Natural killer cell (primary cell): ENCODE measurements around the gene VPS26C. TPM values are rescaled to one million over a fixed set of nuclear protein-coding genes. Genes with fewer than 3 reads are reported as not detected.

ENCODE experiments used
- ATAC-seq, 3 donors: fragments of 150-1000 bp in 2 of 3; fragments of 200-7000 bp in 1 of 3; cut with Tn5 transposase; 1 replicate in 1 of 3; 2 replicates in 2 of 3; pipeline ENCODE4 v1.10.0; 2021; ENCODE audit warnings: mild to moderate bottlenecking in 2 of 3, moderate library complexity in 2 of 3
- DNase-seq, 2 donors: peaks; one replicate each; pipeline versions ENCODE4 v3.0.0 to v3.0.0-alpha.2; 2013 to 2021; ENCODE audit warnings: mixed read lengths in 1 of 2
- H3K27ac ChIP-seq: one replicate; pipeline ENCODE4 v1.5.1; 2013; ENCODE audit warnings: mild to moderate bottlenecking, low read length
- H3K27me3 ChIP-seq: one replicate; pipeline ENCODE4 v1.6.1; 2013; ENCODE audit warnings: low read length; ENCODE audit not compliant: control insufficient read depth, insufficient read depth
- H3K36me3 ChIP-seq: one replicate; pipeline ENCODE4 v1.6.1; 2013; ENCODE audit warnings: low read length; ENCODE audit not compliant: control insufficient read depth, insufficient read depth
- H3K4me1 ChIP-seq: one replicate; pipeline ENCODE4 v1.6.1; 2013; ENCODE audit warnings: low read length; ENCODE audit not compliant: control insufficient read depth, insufficient read depth
- H3K4me3 ChIP-seq: one replicate; pipeline ENCODE4 v1.5.1; 2013; ENCODE audit warnings: low read length
- H3K9me3 ChIP-seq: one replicate; pipeline ENCODE4 v1.6.1; 2013; ENCODE audit warnings: low read length; ENCODE audit not compliant: control insufficient read depth, insufficient read depth
- H3K27ac Mint-ChIP-seq, 2 donors: one replicate each; pipeline ENCODE4 v1.8.0; 2022; ENCODE audit warnings: mild to moderate bottlenecking in 2 of 2, mixed read lengths in 2 of 2, moderate library complexity in 1 of 2
- H3K27me3 Mint-ChIP-seq, 2 donors: one replicate each; pipeline ENCODE4 v1.8.0; 2022; ENCODE audit warnings: low read depth in 2 of 2, mixed read lengths in 2 of 2
- H3K36me3 Mint-ChIP-seq: one replicate; pipeline ENCODE4 v1.8.0; 2022; ENCODE audit warnings: mixed read lengths
- H3K4me1 Mint-ChIP-seq, 2 donors: one replicate each; pipeline ENCODE4 v1.8.0; 2022; ENCODE audit warnings: mixed read lengths in 2 of 2
- H3K4me3 Mint-ChIP-seq: one replicate; pipeline ENCODE4 v1.8.0; 2022; ENCODE audit warnings: mild to moderate bottlenecking, moderate library complexity, mixed read lengths
- H3K9me3 Mint-ChIP-seq, 2 donors: one replicate each; pipeline ENCODE4 v1.8.0; 2022; ENCODE audit warnings: mixed read lengths in 2 of 2
- WGBS: methylation state at CpG from one replicate; pipeline ENCODE4 v1.1.7; 2013; ENCODE audit warnings: missing lambda C conversion rate; ENCODE audit not compliant: insufficient coverage; 5-methylcytosine and 5-hydroxymethylcytosine counted together
- intact Hi-C: fragments of 100-400 bp; cut with micrococcal nuclease; formaldehyde crosslinking; loops from one replicate; pipeline ENCODE4 v1.14.2; 2022
- total RNA-seq, 4 donors: library from RNA; stranded (reverse); fragments of 120-200 nt in 1 of 4; gene quantifications; one replicate each; pipeline versions ENCODE4 v1.2.3 to v1.2.4, GENCODE V29; 2013 to 2022
- TF ChIP-seq, protein P1 (sequence below): fragments of 200-600 bp; IDR thresholded peaks from one replicate; pipeline ENCODE4 v1.8.0; 2022; ENCODE audit warnings: antibody characterized with exemption

The VPS26C gene
- total RNA-seq, 3 donors from 2014 or later (not counting 1 experiment from before 2014, with no cell fraction given): 71.1 to 84.7 (median 72.2) TPM

DNA sequence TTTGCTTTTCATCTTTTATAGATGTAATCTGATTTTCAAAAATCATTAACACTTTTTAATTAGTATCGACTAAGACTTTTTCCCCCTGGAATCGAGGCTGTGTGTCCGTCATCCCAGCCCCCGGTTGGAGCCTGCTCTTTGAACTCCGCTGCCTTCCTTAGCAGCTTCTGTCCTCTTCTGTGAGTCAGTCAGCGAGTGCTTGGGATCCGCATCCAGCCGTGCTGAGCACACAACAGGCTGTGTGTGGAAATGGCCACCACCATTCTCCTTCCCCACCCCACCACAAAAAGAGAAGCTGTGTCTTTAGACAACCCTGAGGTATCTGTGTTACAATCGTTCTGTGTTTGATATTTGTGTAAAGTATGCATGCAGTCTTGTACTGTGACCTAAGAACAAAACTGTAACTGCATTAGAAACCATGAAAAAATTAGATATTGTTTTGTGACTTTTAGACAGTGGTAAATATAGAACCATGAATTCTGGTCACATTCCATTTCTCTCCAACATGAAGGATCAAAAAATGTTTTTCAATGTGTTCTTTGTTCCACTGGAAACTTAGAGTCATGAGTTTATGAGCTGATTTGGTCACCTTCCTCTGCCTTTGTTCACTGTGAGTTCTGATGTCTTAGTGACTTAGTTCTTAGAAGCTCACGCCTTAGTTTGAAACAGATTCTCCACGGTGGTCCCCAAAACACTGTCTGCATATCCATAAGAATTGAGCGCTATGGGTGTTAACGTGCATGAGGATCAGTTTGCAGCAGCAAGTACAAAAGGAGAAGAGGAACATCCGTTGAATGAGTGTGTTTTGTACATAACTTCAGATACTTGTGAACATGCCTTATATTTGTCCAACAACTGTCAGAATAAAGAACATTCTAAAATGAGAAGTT lies 64.7 kb downstream of the VPS26C start:
- TF ChIP-seq, protein P1, sequence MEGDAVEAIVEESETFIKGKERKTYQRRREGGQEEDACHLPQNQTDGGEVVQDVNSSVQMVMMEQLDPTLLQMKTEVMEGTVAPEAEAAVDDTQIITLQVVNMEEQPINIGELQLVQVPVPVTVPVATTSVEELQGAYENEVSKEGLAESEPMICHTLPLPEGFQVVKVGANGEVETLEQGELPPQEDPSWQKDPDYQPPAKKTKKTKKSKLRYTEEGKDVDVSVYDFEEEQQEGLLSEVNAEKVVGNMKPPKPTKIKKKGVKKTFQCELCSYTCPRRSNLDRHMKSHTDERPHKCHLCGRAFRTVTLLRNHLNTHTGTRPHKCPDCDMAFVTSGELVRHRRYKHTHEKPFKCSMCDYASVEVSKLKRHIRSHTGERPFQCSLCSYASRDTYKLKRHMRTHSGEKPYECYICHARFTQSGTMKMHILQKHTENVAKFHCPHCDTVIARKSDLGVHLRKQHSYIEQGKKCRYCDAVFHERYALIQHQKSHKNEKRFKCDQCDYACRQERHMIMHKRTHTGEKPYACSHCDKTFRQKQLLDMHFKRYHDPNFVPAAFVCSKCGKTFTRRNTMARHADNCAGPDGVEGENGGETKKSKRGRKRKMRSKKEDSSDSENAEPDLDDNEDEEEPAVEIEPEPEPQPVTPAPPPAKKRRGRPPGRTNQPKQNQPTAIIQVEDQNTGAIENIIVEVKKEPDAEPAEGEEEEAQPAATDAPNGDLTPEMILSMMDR: no peak
- Mint-ChIP-seq H3K36me3 (peaks cover 14% of the 10 kb centered on the region), H3K27ac (no peak overlapping the region)

DNA sequence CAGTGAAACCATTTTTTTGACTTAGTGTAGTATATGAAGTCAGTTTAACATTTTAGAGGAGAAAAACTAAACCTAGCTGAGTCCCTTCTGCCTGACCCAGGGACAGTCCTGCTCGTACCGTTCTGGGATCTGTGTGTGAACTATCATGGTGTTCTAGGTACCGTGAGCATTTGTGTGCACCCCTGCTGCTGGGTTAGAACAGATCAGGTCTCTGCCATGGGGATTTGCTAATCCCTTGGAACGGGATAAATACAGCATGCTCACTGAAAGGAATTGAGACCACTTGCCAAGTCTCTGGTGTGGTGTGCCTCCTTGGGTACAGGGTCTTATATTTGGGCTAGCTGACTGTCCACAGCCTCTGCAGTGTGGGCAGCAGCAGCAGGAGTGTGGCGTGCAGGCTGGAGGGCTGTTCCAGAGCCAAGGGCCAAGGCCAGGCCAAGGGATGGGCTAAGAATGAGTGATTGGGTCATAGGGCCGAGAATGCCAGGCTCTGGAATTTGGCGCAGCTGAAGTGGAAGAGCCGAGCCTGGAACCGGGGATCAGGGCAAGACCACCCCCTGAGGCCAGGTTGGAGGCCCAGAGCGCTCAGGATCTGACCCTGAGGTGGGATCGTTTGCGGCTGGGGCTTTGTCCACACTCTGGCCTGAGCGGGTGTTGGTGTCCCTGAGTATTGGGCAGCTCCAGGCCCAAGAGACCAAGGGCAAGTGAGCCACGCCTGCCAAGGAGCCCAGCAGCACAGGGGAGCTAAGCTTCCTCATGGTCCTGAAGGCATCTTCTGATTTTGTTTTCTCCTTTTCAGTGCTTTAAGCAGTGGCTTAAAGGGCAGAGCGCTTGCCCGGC lies 66.3 kb downstream of the VPS26C start:
- Mint-ChIP-seq H3K4me1 (no peaks in the 10 kb centered on the region), H3K4me3 (no peak overlapping the region), H3K27me3 (no peaks in the 10 kb centered on the region), H3K27ac (no peak overlapping the region), H3K9me3 (no peaks in the 10 kb centered on the region), H3K36me3 (peaks cover 14% of the 10 kb centered on the region)
- no peak for ATAC-seq
- whole genome bisulfite sequencing: 98% methylated on average over 16 of the region's 16 CpGs
- no peaks in the 10 kb centered on the region for H3K4me1 ChIP-seq
- no peak overlapping the region for H3K4me3 ChIP-seq
- no peaks in the 10 kb centered on the region for H3K27me3 ChIP-seq
- intact Hi-C loops: no loop called here
- DNase-seq: no peak
- no peak overlapping the region for H3K27ac ChIP-seq
- H3K36me3 ChIP-seq: peaks cover 34% of the 10 kb centered on the region
- TF ChIP-seq, protein P1: no peak
- no peaks in the 10 kb centered on the region for H3K9me3 ChIP-seq

More for the DNA sequence above, 64.7 kb downstream of the VPS26C start:
- Histone ChIP-seq H3K4me3 (no peak overlapping the region), H3K36me3 (peaks cover 30% of the 10 kb centered on the region), H3K9me3 (no peaks in the 10 kb centered on the region), H3K27ac (no peak overlapping the region), H3K27me3 (no peaks in the 10 kb centered on the region), H3K4me1 (peaks cover 4% of the 10 kb centered on the region)
- DNase-seq (no peak), ATAC-seq (no peak)
- H3K4me3 Mint-ChIP-seq: no peak overlapping the region
- no peaks in the 10 kb centered on the region for H3K27me3 Mint-ChIP-seq
- peaks cover 0 to 3% of the 10 kb centered on the region in 2 donors for H3K4me1 Mint-ChIP-seq
- H3K9me3 Mint-ChIP-seq: no peaks in the 10 kb centered on the region
- 98% methylated on average over 14 of the region's 14 CpGs for WGBS
- intact Hi-C loops: no loop called here

DNA sequence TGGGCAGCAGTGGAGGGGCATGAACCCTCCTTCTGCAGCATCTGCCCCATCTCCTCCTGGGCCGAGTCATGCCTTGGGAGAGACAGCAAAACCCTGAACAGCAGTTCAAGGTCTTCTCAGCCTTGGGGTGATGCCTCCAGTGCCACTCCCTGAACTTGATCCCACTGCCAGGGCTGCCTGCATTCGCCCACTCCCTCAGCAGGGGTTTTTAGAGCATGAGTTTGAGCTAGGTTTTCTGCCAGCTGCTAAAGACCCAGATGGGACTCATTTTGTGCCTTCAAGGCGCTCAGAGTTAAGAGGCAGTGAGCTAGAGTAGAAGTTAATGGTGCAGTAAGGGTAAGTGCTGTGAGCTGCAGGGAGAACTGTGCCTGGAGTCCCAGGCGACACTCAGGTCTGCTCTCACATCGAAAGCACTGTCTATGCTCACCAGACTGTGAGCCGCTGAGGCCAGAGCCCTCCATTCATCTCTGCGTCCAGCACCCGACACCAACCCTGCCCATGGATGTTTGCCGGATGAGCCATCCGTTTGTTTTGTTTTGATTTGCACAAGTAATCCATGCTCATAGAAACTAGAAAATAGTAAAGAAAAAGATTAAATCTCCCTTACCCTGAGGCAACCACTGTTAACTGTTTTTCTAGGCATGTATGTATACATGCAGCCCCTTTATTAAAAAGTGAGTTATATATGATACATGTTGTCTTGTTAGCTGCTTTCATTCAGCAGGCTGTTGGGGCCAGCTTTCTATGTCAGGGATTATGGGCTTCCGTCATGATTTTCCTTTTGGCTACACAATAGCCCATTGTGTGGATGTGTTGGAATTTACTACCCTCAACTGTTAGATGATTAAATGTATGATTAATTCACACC lies 67.8 kb downstream of the VPS26C start:
- H3K27ac Mint-ChIP-seq: no peak overlapping the region
- no peak overlapping the region for H3K4me3 Mint-ChIP-seq
- peaks cover 14% of the 10 kb centered on the region for H3K36me3 Mint-ChIP-seq
- H3K4me1 Mint-ChIP-seq: no peaks in the 10 kb centered on the region
- H3K9me3 ChIP-seq: no peaks in the 10 kb centered on the region
- no peak overlapping the region for H3K27ac ChIP-seq
- DNase-seq (no peak), ATAC-seq (no peak)
- WGBS: 99% methylated on average over 10 of the region's 11 CpGs
- TF ChIP-seq, protein P1: no peak
- no peak overlapping the region for H3K4me3 ChIP-seq
- H3K27me3 ChIP-seq: no peaks in the 10 kb centered on the region
- H3K27me3 Mint-ChIP-seq: no peaks in the 10 kb centered on the region
- H3K9me3 Mint-ChIP-seq: no peaks in the 10 kb centered on the region
- intact Hi-C loops: no loop called here
- no peaks in the 10 kb centered on the region for H3K4me1 ChIP-seq
- peaks cover 37% of the 10 kb centered on the region for H3K36me3 ChIP-seq
